Left renal pelvis (tissue), 4 donors: Measurements from ENCODE around the gene NBAS. TPM values are rescaled to one million over a fixed set of nuclear protein-coding genes. Genes with fewer than 3 reads are reported as not detected.

Experiments
- DNase-seq, 4 donors: peaks; one replicate each; pipeline ENCODE4 v3.0.0-alpha.2; 2013; ENCODE audit warnings: low read depth in 4 of 4, low spot score in 3 of 4
- polyA plus RNA-seq, 4 donors: library from polyadenylated mRNA; unstranded; fragments of 120-200 nt; gene quantifications; one replicate each; pipeline ENCODE4 v1.2.1, GENCODE V29; 2013; ENCODE audit not compliant: insufficient read length in 4 of 4

NBAS gene
- polyA plus RNA-seq, 4 donors, result 52.2 to 64.1 (median 61.2) TPM

DNA sequence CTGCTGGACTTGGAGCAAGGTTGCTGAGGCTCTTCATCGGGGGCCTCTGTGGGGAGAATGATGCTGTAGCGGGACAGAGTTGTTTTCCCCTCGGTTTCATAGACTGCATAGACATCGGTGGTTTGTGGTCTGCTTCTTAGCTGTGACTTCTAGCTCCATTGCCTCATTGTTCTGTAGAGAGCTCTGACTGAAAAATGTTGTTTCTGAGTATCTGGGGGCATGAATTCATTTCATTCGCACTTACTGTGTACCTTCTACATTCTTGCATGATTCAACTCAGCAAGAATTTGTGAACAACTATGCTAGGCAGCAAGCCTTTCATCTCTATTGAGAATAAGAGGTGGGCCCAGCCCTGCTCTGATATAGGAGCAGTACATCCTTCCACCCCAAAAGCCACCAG, 406.8 kb downstream of the NBAS start:
- DNase-seq, result no peak

GRCh38 chr2:15152382-15152781, 408.8 kb downstream of the NBAS start:
- no peak for DNase-seq

GRCh38 chr2:15149063-15149462, 412.1 kb downstream of the NBAS start:
- DNase-seq, result no peak

- DNase-seq, result no peak
Observed at GRCh38 chr2:15147591-15147990, 413.5 kb downstream of the NBAS start.

- DNase-seq, result no peak
Observed at GRCh38 chr2:15146960-15147359, 414.2 kb downstream of the NBAS start.

- no peak for DNase-seq
Observed at GRCh38 chr2:15145919-15146318, 415.2 kb downstream of the NBAS start.

- no peak for DNase-seq
Observed at GRCh38 chr2:15145046-15145817, 415.9 kb downstream of the NBAS start.

DNA sequence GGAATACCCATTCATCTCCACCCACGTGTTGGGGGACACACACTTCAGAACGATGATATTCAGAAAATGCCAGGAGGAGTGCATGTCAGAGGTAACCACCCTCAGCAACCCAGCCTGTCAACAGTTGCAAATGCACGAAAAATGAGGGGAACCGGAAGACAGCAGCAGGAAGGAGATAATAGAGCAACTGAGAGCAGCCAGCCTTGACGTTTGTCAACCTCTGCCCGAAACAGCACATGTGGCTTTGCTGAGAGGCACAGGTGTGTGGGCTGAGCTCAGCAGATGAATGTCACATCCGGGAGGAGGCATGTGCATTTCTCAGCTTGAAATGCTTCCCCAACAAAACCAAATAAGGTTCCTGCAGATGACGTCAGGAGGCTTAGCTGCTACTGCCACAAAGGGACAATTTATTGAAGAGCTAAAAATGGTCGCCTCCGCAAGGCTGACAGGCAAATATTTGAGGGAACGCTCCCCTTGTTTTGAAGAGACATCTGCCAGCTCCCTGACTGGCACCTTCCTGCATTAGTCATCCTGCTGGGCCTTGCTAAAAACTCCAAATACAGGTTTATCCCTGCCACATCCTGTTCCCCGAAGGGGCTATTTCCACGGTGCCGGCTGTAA, 419.0 kb downstream of the NBAS start:
- DNase-seq, result no peak

- DNase-seq, result no peak
Observed at GRCh38 chr2:15141211-15141610, 419.9 kb downstream of the NBAS start.

DNA sequence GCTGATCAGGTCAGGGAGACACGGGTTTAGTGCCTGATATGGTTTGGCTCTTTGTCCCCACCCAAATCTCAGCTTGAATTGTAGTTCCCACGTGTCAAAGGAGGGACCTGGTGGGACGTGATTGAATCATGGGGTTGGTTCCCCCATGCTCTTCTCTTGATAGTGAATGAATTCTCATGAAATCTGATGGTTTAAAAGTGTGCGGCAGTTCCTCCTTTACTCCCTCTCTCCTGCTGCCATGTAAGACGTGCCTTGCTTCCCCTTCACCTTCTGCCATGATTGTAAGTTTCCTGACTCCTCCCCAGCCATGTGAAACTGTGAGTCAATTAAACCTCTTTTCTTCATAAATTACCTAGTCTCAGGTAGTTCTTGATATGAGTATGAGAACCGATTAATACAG, 424.5 kb downstream of the NBAS start:
- DNase-seq, result no peak

- no peak for DNase-seq
Observed at GRCh38 chr2:15134957-15135356, 426.2 kb downstream of the NBAS start.

- no peak for DNase-seq
Observed at GRCh38 chr2:15133461-15133860, 427.7 kb downstream of the NBAS start.

DNA sequence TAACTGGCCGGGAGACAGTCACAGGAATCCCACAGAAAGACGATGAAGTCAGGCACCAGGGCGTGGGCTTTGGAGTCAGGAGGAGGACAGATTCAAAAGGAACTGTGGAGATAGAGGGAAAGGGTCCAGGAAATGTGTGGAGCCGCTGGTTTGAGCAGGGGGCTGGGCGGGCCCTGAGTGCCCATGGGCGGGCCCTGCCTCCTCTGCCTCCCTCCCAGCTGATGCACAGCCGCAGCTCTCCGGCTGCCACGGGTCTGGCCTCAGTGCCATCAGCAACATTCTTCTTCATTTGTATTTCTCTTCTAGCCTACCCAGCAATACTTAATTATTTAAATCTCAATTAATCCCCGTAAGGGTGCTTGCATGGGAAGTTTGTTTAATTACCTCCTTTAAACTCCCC, 432.3 kb downstream of the NBAS start:
- no peak for DNase-seq

- DNase-seq, result no peak
Observed at GRCh38 chr2:15127876-15128275, 433.3 kb downstream of the NBAS start.

- no peak for DNase-seq
Observed at GRCh38 chr2:15127301-15127700, 433.8 kb downstream of the NBAS start.

DNA sequence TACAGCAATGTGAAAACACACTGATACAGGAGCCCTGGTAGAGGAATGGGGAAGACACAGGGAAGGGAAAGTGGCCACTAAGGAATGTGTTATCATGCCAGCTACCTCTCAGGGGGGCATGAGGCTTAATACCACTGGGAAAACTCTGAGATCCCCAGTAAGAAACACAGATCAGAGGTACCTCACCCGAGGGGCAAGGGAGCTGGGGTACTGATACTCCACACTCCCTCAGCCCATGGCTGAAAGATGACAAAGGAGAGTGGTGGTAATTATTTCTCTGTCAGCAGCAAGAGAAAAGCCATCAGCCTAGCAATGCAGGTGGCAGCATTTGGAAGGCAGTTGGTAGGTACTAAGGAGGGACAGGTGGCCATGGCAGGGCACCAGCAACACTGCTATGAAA, 434.8 kb downstream of the NBAS start:
- DNase-seq, result no peak

- no peak for DNase-seq
Observed at GRCh38 chr2:15122915-15123314, 438.2 kb downstream of the NBAS start.

GRCh38 chr2:15120631-15121030, 440.5 kb downstream of the NBAS start:
- no peak for DNase-seq

- no peak for DNase-seq
Observed at GRCh38 chr2:15119722-15120175, 441.4 kb downstream of the NBAS start.

DNA sequence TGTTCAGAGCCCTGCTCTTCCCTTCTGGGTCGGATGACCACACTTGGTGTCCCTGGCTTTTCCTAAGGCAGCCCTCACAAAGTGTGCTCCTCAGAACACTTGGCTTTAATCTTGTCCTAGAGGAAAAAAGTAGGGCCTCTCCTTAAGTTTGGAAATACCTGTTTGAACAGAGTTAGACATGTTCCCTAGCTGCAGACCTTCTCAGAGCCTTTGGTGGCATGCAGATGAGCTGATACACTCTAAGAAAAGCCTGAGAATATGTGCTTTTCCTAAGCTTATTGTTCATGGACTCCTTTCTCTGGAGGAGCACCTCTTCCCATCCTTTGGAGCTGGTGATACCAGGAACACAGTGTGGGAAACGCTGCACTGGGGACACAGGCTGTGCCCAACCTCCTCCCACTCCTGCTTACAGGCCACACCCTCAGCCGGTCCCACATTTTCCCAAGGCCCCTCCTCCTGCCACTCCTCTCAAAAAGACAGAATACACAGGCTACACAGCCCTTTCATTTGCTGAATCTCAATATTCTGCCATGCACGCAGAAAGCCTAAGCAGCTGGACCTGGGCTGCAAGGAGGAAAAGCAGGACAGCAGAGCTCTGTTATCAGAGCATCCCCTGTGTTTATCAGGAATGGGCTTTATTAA, 443.6 kb downstream of the NBAS start:
- DNase-seq, result no peak
